Posterior vena cava (tissue), 2 donors: ENCODE results near the gene ATP6V1G3. TPM values are rescaled to one million over a fixed set of nuclear protein-coding genes. Genes with fewer than 3 reads are reported as not detected.
"Not testable (repeated sequence)": the region's sequence is repeated elsewhere in the genome, so short reads cannot be mapped to it uniquely, and the experiment has no call there.

ENCODE experiments used
- DNase-seq: peaks from one replicate; pipeline ENCODE4 v3.0.0-alpha.2; 2020; ENCODE audit warnings: low spot score
- intact Hi-C, 2 donors: fragments of 100-400 bp; cut with DNase I; formaldehyde crosslinking; loops; one replicate each; pipeline versions ENCODE4 v1.14.1 to v1.14.2; 2022 to 2023
- total RNA-seq, 2 donors: library from RNA; stranded (reverse); fragmentation: NEBNext Ultra II Directional; extraction: Animal tissue kit (Norgen Biotek cat#: 25700); gene quantifications; one replicate each; pipeline ENCODE4 v1.2.1, GENCODE V29; 2021
- donor health status: DM: yes; HTN: yes; CAD: no.
- donor health status: DM: yes; HTN: yes; CAD: no.

The ATP6V1G3 gene
- total RNA-seq, 2 donors from 2014 or later = not detected

GRCh38 chr1:198544265-198544664 lies 3.8 kb upstream of the ATP6V1G3 start:
- intact Hi-C loops = no loop called here
- DNase-seq = no peak

GRCh38 chr1:198543670-198544260 lies 3.3 kb upstream of the ATP6V1G3 start:
- no peak for DNase-seq
- intact Hi-C loops = no loop called here

GRCh38 chr1:198542632-198543031 lies 2.2 kb upstream of the ATP6V1G3 start:
- intact Hi-C loops = no loop called here
- DNase-seq = no peak

DNA sequence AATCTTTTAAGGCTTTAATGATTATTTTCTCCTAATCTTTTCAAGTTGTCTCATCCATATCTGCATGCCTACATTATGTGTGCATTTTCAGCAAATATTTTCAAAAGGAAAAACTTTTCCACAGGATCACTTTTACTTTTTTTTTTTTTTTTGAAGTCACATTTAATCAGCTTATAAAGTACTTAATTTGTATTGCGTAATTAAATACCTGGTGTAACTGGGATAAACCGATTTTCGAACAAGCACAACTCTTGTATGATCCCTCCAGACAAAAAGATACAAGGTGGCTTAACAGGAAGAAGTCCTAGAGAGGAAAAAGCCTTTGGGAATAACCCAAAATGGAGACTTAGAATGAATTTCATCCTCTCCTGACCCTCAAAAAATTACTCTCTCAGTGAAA lies 1.3 kb upstream of the ATP6V1G3 start:
- intact Hi-C loops = no loop called here
- no peak for DNase-seq

GRCh38 chr1:198538579-198539364 lies 1.7 kb downstream of the ATP6V1G3 start:
- DNase-seq = no peak
- intact Hi-C loops = no loop called here

DNA sequence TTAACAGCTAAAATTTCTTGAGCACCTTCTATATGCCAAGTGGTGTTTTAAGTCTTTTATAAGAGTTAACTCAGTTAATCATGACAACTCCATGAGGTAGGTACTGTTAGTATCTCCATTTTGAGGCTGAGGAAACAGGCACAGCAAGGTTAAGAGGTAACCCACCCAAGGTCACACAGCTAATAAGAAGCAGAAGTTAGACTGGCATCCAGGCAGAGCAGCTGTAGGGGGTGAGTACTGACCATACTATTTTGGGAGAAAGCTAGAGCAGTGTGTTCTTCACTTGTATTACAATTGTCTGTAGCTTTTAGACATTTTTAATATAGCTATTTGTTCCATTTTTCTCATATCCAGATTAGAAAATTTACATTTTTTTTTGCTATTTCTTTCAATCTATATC lies 4.8 kb downstream of the ATP6V1G3 start:
- DNase-seq = no peak
- intact Hi-C loops = no loop called here

- no peak for DNase-seq
- intact Hi-C loops = no loop called here
Measured at GRCh38 chr1:198534548-198535418, 5.7 kb downstream of the ATP6V1G3 start.

DNA sequence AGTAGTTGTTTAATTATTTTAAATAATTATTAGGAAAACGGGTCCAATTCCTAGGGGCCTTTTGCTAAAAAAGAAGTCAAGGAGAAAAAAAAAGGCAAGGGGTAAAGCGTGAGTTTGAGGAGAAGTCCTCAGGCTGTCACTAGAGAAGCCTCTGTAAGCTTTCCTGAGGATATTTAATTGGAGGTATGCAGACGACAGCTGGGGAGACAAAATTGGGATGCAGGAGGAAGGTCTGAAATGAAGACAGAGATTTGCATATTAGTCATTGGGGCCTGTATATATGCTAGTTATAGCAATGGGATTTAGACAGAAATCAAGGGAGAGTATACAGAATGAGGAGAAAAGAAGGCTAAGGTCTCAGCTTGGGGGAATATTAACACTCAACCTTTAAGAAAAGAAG lies 8.6 kb downstream of the ATP6V1G3 start:
- no peak for DNase-seq
- intact Hi-C loops = no loop called here

- intact Hi-C loops = no loop called here
- DNase-seq = no peak
Measured at GRCh38 chr1:198530953-198531352, 9.5 kb downstream of the ATP6V1G3 start.

DNA sequence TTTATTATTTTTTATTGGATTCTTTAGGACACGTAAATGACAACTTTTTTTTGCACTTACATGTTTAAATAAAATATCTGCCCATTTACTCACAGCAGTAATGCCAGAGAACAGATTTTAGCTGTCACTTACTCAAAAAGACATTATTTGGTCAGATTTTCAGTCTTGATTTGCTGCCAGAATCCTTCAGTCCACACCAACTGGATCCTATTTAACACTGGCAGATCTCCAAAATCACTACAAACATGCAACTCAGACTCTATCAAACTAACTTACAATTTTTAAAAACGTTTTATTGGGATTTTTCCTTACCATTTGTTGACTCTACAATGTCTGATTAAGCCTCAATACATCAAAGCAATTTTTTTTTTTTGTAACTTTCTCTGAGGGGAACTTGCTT lies 11.1 kb downstream of the ATP6V1G3 start:
- intact Hi-C loops = no loop called here

DNA sequence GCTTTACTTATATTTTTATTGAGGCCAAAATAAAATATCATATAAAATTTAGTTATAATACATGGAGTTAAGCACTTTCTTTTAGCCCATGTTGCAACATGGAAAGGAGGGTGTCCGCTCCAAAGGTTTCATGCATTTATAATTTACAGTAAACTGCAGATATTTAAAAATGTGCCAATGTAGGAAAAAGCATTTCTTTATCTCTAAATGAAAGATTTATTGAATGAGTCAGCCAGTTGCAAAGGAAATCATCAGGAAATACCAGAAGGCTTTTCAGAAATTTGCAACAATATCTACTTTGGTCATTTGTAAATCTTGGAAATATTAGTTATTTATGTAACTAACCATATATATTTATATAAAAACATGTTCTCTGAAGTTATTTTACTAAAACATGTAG lies 12.1 kb downstream of the ATP6V1G3 start:
- no peak for DNase-seq
- intact Hi-C loops = no loop called here

More for the DNA sequence above, 11.1 kb downstream of the ATP6V1G3 start:
- DNase-seq = no peak

DNA sequence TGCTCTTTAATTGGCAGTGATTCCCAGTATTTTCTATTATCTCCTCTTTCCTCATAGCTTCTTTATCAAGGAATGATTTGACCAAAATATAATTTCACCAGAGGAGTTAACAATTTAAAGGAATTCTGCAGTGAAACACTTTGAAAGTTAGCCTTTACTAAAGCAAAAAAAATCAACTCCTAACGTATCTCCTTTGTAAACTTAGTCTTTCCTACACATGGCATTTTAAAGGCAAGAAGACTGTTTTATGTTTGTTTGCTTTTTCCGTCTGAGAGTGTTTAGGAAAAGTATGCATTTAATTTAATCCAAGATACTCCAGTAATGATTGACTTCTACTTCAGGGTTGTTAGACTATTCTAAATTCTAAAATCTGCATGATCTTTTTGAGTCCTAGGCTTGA lies 15.9 kb downstream of the ATP6V1G3 start:
- intact Hi-C loops = no loop called here

GRCh38 chr1:198524127-198524526 lies 16.4 kb downstream of the ATP6V1G3 start:
- intact Hi-C loops, DNase-seq: not testable (repeated sequence)

More for the DNA sequence above, 15.9 kb downstream of the ATP6V1G3 start:
- no peak for DNase-seq

DNA sequence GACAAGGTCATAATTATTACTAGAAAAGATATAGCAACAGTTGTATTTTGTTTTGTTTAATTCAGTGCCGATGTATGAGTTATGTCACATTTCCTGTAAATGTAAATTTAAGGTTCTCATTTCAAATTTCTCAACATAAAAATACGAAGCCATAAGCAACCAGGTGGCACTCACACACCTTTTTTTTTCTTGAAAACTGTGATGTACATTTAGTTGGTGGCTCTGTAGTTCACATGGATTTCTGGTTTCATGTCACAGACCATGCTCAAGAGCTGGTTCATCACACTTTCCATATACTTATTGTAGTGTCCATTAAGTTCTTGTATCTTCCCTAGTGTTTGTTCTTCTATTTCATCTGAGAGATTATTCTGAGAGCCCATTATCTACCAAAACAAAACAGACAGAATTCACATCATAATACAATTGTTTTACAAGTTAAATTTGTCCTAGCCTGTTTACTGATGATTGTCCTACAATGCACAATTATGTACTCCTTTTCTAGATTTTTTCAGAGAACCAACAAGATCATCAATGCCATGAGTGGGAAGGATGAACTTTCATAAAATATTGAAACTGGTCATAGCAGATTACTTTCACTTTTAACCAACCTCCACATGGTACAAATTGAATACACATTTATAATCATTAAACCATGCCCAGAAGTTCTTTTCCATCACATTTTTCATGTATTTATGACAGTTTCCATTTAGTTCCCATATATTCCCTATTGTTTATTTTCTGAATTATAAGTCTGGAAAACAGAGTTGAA lies 17.1 kb downstream of the ATP6V1G3 start:
- DNase-seq = no peak
- intact Hi-C loops = no loop called here

- no peak for DNase-seq
Measured at GRCh38 chr1:198520524-198521254, 19.8 kb downstream of the ATP6V1G3 start.

DNA sequence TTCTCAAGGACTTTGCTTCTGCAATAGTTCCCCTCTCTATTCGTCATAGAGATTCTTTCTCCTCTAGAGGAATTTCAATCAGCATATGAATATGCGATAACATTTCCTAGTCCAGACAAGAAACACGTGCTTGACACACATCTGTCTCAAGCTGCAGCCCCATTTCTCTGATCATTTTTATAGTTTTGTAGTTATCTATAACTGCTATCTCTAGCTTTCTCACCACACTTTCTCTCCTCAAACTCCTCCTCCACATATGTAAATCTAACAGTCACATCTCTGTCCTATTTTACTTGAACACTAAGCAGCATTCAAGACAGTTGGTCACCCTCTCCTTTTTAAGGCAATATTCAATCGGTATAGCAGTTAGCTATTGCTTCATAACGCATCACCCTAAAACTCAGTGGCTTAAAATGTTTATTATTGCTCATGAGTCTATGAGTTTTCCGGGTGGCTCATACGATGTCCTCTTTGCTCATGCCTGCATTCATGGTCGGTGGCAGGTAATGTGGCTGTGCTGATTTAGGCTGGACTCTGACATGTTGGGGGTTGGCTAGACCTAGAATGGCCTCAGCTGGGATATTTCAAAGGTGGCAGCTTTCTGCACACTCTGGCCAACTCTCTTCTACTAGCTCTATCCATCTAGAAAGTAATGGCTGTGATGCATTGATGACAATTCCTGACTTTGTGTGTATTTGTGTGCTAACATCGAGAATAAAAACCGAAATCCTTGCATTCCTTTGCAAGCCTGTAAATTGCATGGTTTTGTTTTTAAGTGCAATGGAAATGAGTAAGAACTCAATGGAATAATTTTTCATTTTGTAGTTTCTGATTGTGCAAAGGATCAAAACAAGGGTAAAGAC lies 20.6 kb downstream of the ATP6V1G3 start:
- DNase-seq = no peak
- intact Hi-C loops = no loop called here

More at GRCh38 chr1:198520524-198521254, 19.8 kb downstream of the ATP6V1G3 start:
- intact Hi-C loops = no loop called here

- intact Hi-C loops = no loop called here
- no peak for DNase-seq
Measured at GRCh38 chr1:198517623-198518199, 22.8 kb downstream of the ATP6V1G3 start.
